Measurements from ENCODE around the gene TMEM121. TPM values are rescaled to one million over a fixed set of nuclear protein-coding genes. Genes with fewer than 3 reads are reported as not detected.
A peak's percentile ranks its signal among the peaks of the same experiment; 100 is the strongest.
"Not testable (repeated sequence)": the region's sequence is repeated elsewhere in the genome, so short reads cannot be mapped to it uniquely, and the experiment has no call there.

TMEM121 gene
- total RNA-seq, 2 experiments from 2014 or later = 9.6 TPM

DNA sequence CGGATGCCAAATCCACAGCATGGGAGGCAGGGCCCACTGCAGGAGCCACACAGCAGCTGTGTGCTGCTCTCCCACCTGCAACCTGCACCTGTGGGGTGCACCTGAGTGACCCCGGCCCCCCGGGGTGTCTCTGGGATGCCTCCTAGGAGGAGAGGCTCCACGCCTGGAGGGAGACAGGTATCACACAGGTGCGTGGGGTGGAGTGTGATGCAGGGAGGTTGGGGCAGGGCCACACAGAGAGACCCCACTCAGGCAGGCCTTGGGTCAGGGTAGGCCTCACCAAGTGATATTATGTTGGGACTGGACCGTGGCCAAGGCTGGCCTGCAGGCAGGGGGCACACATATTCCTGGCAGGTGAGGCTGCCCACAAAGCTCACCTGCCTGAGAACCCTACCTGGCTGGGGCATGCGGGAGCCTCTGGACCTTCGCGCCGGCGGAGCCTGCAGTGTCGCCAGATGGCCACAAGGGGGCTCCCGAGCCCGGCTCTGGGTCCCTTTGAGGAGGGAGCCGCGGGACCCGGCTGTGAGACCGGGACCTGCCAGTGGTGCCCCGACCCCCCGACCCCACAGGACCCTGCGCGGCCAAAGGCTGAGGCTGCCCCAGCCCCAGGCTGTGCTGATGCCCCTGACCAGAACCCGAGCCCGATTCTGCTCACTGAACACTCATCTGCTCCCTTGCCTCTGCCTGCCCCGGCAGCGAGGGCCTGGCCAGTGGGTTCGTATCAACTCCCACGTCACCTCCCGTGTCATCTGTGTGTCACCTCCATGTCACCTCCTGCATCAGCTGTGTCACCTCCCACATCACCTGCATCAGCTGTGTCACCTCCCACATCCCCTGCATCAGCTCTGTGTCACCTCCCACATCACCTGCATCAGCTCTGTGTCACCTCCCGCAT lies 11.4 kb downstream of the TMEM121 start:
- peaks cover 1% of the 10 kb centered on the region for H3K4me1 Mint-ChIP-seq
- H3K27me3 Mint-ChIP-seq = peaks cover 5% of the 10 kb centered on the region
- DNase-seq = peak; percentile 74
- H3K27ac Mint-ChIP-seq = no peak overlapping the region
- H3K36me3 Mint-ChIP-seq (ENCODE audit: low read depth) = no peaks in the 10 kb centered on the region
- H3K9me3 Mint-ChIP-seq = no peaks in the 10 kb centered on the region
- ChIA-PET CTCF (interaction anchor here (0.5 to 1.3 kb wide), 5 partner anchors 7 to 1525 kb away, joined by 3 to 6 read pairs (median 4); no protein-coding TSS in a partner anchor), POLR2A (no interaction called here)
- no peak overlapping the region for H3K4me3 Mint-ChIP-seq

DNA sequence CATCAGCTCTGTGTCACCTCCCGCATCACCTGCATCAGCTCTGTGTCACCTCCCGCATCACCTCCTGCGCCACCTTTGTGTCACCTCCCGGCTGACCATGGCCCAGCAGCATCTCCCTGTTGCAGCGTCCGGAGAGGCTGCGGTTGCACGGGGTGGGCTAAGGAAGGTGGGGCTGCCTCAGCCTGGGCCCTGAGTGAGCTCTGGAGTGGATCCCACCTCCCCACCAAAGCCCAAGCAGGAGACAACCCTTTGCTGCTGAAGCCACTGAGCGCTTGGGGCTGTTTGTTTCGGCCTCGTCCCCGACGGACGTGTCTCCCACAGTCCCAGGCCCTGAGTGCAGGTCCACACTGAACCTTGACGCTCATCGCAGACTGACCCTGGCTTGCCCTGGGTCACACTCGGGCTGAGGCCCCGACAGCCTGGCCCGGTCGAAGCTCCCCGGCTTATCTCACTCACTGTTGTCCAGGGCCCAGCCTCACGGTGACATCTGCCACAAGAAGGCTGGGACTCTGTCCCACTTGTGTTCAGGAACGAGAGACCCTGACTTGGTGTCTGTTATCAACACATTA lies 12.2 kb downstream of the TMEM121 start:
- no peak for DNase-seq
- POLR2A ChIA-PET = no interaction called here
- H3K4me3 Mint-ChIP-seq = no peak overlapping the region

DNA sequence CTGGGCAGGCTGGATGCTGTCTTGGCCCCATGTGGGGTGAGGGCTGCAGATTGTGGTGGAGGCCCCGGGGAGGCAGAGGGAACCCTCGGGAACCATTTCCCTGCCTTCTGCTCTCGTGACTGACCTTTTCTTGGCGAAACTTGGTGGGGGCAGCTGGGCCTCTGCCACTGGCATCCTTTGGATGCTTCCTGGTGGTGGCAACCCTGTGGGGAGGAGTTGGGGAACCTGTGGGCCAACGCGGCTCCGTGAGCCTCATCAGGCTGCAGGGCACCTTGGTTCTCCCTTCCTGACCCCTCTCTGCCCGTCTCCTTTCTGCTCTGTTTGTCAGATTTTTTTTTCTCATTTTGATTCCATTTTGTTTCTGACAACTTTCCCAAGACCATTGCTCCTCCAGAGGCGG lies 14.4 kb downstream of the TMEM121 start:
- Mint-ChIP-seq H3K27ac (no peak overlapping the region), H3K4me3 (no peak overlapping the region), H3K4me1 (no peaks in the 10 kb centered on the region), H3K9me3 (no peaks in the 10 kb centered on the region), H3K27me3 (peaks cover 16% of the 10 kb centered on the region), H3K36me3 (ENCODE audit: low read depth) (no peaks in the 10 kb centered on the region)
- POLR2A ChIA-PET = no interaction called here
- CTCF ChIA-PET = no interaction called here
- DNase-seq = no peak

More for the DNA sequence above, 12.2 kb downstream of the TMEM121 start:
- CTCF ChIA-PET = interaction anchor here (0.6 to 1.3 kb wide), 3 partner anchors 10 to 1526 kb away, joined by 3 to 4 read pairs (median 4); no protein-coding TSS in a partner anchor
- no peaks in the 10 kb centered on the region for H3K9me3 Mint-ChIP-seq
- H3K4me1 Mint-ChIP-seq = no peaks in the 10 kb centered on the region
- no peaks in the 10 kb centered on the region for H3K36me3 Mint-ChIP-seq (ENCODE audit: low read depth)
- peaks cover 9% of the 10 kb centered on the region for H3K27me3 Mint-ChIP-seq
- H3K27ac Mint-ChIP-seq = no peak overlapping the region

DNA sequence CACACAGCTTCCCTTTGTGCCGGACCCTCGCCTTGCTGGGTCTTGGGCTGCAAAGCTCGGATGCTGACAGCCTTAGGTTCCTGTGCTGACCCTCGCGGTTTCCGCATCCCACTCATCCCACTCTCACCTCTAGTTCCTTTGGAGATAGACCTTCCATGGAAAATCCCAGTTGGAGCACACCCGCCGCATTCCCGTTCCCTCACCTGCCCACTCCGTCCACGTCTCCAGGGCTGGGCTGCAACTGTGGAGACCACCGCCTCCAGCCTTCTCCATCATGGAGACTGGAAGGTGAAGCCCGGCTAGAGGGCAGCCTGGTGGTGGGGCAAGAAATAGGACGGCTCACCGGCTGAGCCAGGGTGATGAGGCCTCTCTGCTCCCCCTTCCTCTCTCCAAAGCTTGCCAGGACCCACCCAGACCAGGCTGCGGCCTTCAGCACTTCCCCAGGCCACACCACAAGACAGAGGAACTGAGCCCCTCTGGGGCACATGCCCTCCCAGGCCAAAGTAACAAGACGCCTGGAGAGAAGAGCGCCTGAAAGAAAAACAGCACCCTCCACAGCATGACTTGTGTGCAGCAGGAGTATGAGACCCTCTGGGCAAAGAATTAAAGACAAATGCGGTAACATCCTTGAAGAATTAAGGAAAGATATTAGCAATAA lies 15.0 kb downstream of the TMEM121 start:
- no peak for DNase-seq
- Mint-ChIP-seq H3K36me3 (ENCODE audit: low read depth) (no peaks in the 10 kb centered on the region), H3K4me1 (no peaks in the 10 kb centered on the region), H3K9me3 (no peaks in the 10 kb centered on the region), H3K27me3 (peaks cover 16% of the 10 kb centered on the region), H3K4me3 (no peak overlapping the region), H3K27ac (no peak overlapping the region)
- CTCF ChIA-PET = no interaction called here
- POLR2A ChIA-PET = no interaction called here

DNA sequence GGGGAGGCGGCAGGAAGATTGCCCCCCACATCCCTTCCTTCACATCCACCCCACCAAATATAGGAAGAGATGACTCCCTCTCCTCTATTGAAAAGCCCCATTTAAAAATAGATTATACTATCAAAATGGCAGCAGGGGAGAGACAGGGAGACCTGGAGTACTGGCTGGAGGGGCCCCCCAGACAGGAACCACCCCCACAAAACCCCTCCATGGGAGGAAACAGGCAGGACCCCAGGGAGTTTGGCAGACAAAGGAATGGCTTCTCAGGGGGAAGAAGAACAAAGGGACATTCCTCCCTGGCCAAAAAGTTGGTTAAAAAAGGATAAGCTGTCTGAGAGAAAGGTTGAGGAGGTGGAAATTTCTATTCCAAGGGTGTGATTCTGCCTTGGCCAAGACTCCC lies 19.3 kb downstream of the TMEM121 start:
- H3K9me3 Mint-ChIP-seq; H3K27ac Mint-ChIP-seq; CTCF ChIA-PET; DNase-seq; H3K4me1 Mint-ChIP-seq; H3K36me3 Mint-ChIP-seq (ENCODE audit: low read depth); H3K4me3 Mint-ChIP-seq; POLR2A ChIA-PET: not testable (repeated sequence)
- H3K27me3 Mint-ChIP-seq = peaks cover 18% of the 10 kb centered on the region

DNA sequence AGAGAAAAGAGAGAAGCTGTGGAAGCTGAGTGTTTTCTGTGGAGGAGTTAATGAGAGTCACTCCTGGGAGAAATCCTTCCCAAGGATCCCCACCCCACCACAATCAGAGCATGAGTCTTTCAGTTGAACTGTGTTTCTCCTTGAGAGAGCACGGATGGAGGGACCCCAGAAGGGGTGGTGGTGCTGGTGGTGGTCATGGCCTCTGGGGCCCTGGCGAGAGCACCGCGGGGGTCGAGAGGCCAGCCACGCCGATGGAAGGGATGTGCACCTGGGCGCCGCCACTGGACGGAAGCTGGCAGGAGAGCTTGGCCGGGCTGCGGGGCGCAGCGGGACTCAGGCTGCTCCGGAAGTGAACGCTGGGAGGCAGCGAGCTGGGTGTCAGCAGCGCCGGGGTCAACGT lies 20.0 kb downstream of the TMEM121 start:
- H3K9me3 Mint-ChIP-seq; H3K36me3 Mint-ChIP-seq (ENCODE audit: low read depth); H3K4me3 Mint-ChIP-seq; DNase-seq; H3K27ac Mint-ChIP-seq; POLR2A ChIA-PET; H3K4me1 Mint-ChIP-seq; CTCF ChIA-PET: not testable (repeated sequence)
- peaks cover 18% of the 10 kb centered on the region for H3K27me3 Mint-ChIP-seq

DNA sequence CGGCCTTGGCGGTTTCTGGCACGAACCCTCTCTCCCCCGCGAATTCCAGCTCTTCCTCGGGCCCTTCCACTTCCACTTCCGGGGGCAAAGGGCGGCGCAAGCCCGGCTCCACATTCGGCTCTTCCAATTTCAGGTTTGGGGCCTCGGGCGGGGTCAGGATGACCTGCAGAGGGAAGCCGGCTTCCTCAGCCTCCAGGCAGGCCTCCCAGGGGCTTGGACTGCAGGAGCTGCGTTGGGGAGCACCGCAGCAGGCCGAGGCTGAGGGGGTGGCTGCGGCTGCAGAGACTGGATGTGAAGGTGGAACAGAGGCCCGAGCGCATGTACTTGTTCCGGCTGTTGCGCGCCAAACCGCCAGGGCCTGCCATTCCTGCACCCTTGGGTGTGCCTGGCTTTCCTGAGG lies 20.7 kb downstream of the TMEM121 start:
- H3K4me3 Mint-ChIP-seq; CTCF ChIA-PET; POLR2A ChIA-PET; H3K9me3 Mint-ChIP-seq; DNase-seq; H3K27ac Mint-ChIP-seq; H3K36me3 Mint-ChIP-seq (ENCODE audit: low read depth); H3K4me1 Mint-ChIP-seq: not testable (repeated sequence)
- peaks cover 14% of the 10 kb centered on the region for H3K27me3 Mint-ChIP-seq

DNA sequence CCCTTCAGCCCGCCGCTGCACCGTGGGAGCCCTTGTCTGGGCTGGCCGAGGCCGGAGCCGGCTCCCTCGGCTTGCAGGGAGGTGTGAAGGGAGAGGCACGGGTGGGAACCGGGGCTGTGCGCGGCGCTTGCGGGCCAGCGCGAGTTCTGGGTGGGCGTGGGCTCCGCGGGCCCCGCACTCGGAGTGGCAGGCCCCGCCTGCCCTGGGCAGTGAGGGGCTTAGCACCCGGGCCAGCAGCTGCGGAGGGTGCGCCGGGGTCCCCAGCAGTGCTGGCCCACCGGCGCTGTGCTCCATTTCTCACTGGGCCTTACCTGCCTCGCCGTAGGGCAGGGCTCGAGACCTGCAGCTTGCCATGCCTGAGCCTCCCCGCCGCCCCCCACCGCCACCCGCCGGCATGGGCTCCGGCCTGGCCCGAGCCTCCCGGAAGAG lies 21.4 kb downstream of the TMEM121 start:
- DNase-seq = no peak
- Mint-ChIP-seq H3K9me3 (no peaks in the 10 kb centered on the region), H3K27ac (no peak overlapping the region), H3K4me3 (no peak overlapping the region), H3K4me1 (no peaks in the 10 kb centered on the region), H3K36me3 (ENCODE audit: low read depth) (no peaks in the 10 kb centered on the region), H3K27me3 (peaks cover 14% of the 10 kb centered on the region)
- ChIA-PET CTCF (interaction anchor here (1.2 to 1.3 kb wide), 2 partner anchors 10 to 12 kb away, joined by 3 read pairs; no protein-coding TSS in a partner anchor), POLR2A (no interaction called here)

DNA sequence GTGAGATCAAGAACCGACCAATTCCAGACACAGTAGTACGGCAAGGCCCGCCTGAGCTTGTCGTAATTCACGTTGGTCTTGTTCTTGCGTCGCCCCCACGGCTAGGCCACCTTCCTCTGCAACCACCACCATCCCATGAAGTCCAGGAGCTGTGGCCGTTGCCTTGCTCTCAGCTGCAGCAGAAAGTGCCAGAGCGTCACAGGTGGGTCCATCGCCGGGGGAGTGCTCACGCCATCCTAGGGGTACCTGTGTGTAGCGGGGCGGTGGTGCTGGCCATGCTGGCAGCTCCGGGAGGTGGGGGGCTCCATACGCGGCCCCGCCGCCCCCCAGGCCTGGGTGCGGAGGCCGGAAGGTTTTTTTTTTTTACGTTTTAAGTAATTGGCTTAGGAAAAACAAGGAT lies 23.1 kb downstream of the TMEM121 start:
- Mint-ChIP-seq H3K27me3 (peaks cover 7% of the 10 kb centered on the region), H3K4me3 (no peak overlapping the region), H3K4me1 (no peaks in the 10 kb centered on the region), H3K27ac (no peak overlapping the region), H3K9me3 (no peaks in the 10 kb centered on the region), H3K36me3 (ENCODE audit: low read depth) (no peaks in the 10 kb centered on the region)
- DNase-seq = no peak
- ChIA-PET CTCF (no interaction called here), POLR2A (no interaction called here)

DNA sequence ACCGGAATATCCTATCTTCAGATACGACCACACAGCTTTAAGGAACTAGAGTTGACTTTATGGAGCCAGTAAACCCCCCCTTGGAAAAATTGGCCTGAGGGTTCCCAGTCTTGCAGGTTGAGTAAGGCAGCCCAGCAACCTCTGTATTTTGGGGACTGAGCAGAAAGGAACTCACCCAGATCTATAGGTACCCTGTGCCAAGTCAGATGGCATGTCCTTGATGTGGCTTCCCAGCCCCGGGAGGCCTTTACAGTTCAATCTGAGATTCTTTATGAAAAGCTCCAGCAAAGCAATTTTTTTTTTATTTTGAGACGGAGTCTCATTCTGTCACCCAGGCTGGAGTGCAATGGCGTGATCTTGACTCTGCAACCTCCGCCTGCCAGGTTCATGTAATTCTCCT lies 27.6 kb downstream of the TMEM121 start:
- H3K36me3 Mint-ChIP-seq (ENCODE audit: low read depth) = no peaks in the 10 kb centered on the region
- no peaks in the 10 kb centered on the region for H3K4me1 Mint-ChIP-seq
- ChIA-PET CTCF (no interaction called here), POLR2A (no interaction called here)
- H3K9me3 Mint-ChIP-seq = no peaks in the 10 kb centered on the region
- no peak overlapping the region for H3K4me3 Mint-ChIP-seq
- no peak overlapping the region for H3K27ac Mint-ChIP-seq
- no peak for DNase-seq
- peaks cover 18% of the 10 kb centered on the region for H3K27me3 Mint-ChIP-seq

DNA sequence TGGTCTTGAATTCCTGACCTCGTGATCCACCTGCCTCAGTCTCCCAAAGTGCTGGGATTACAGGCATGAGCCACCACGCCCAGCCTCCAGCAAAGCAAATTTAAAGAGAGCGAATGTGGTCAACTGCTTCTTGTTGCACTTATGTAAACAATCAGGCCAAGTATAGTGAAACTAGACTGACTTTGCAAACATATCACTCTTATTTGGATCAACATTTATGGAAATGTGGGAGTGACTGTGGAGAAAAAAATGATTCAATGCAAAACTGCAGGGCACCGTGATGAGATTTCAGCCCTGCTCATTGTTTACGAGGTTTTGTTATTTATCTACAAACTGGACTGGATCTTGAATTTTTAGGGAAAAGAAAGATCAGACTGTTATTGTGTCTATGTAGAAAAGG lies 28.1 kb downstream of the TMEM121 start:
- no peak overlapping the region for H3K4me3 Mint-ChIP-seq
- no peaks in the 10 kb centered on the region for H3K4me1 Mint-ChIP-seq
- POLR2A ChIA-PET = no interaction called here
- no peak overlapping the region for H3K27ac Mint-ChIP-seq
- H3K27me3 Mint-ChIP-seq = peaks cover 18% of the 10 kb centered on the region
- no peaks in the 10 kb centered on the region for H3K9me3 Mint-ChIP-seq
- no peaks in the 10 kb centered on the region for H3K36me3 Mint-ChIP-seq (ENCODE audit: low read depth)
- CTCF ChIA-PET = no interaction called here
- DNase-seq = no peak

DNA sequence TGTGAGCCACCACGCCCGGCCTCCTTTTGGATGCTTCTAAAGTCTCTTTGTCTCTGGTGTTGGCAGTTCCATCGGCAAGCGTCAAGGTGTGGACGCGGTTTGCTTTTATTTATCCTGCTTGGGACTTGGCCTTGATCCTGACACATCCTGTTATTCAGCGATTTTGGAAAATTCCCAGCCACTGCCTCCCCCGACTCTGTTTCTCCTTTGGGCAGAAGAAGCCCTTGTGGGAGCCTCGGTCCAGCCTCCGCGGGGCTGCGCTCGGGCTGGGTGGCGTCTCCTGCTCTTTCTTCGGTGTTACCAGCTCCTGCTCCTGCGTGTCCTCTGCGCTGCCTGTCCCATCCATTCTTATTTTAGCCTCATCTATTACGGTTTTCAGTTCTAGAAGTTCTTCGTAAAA lies 31.3 kb downstream of the TMEM121 start:
- H3K27me3 Mint-ChIP-seq = peaks cover 15% of the 10 kb centered on the region

DNA sequence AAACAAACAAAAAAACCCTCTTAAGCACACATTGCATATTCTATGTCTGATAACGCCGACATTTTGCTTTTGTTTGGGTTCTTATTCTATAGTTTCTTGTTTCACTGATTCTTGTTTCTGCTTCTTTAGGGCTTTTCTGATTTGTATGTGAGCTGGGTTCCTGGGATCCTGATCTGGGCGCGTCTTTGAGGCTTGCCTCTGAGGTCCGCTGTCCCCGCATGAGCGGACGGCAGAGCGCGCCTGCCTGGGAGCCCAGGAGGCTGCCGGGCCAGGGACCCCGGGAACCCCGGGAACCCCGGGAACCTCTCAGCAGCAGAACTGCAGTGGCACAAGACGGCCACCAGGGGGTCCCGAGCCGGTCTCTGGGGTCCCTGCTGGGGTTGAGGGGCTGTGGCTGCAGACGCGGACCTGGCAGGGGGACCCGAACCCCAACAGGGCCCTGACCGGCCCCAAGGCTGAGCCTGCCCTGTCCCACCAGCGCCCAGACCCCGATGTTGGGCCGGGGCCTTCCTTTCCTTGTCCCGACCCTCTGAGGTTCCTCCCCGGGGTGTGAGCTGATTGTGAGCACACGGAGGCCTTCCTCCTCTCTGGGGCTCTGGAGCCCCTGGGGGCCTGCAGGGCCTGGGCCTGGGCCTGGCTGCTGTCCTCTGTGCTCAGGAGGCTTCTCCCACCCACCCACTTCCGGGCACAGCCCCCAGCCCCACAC lies 32.2 kb downstream of the TMEM121 start:
- CTCF ChIA-PET; DNase-seq; POLR2A ChIA-PET; H3K4me1 Mint-ChIP-seq; H3K27ac Mint-ChIP-seq; H3K4me3 Mint-ChIP-seq; H3K9me3 Mint-ChIP-seq; H3K36me3 Mint-ChIP-seq (ENCODE audit: low read depth): not testable (repeated sequence)
- peaks cover 15% of the 10 kb centered on the region for H3K27me3 Mint-ChIP-seq

More for the DNA sequence above, 31.3 kb downstream of the TMEM121 start:
- H3K36me3 Mint-ChIP-seq (ENCODE audit: low read depth); H3K4me3 Mint-ChIP-seq; CTCF ChIA-PET; H3K9me3 Mint-ChIP-seq; POLR2A ChIA-PET; H3K4me1 Mint-ChIP-seq; DNase-seq; H3K27ac Mint-ChIP-seq: not testable (repeated sequence)

Measured in activated CD4-positive, alpha-beta memory T cell treated with anti-CD3 and anti-CD28 coated beads, Interleukin-2, amount 10 ng/mL, durations not matched to agents 7 days and 5 days (primary cell).